Epithelial cell of esophagus (primary cell): ENCODE measurements around the gene PCBP1.
"Not testable (repeated sequence)": the region's sequence is repeated elsewhere in the genome, so short reads cannot be mapped to it uniquely, and the experiment has no call there.

ENCODE experiments used
- DNase-seq: peaks from one replicate; pipeline ENCODE4 v3.0.0; 2010; ENCODE audit warnings: low read depth
- H3K4me3 ChIP-seq: 2 replicates; pipeline ENCODE4 v1.5.1; 2011; ENCODE audit warnings: mild to moderate bottlenecking, low read length, control low read depth
- TF ChIP-seq, protein P1 (sequence below): IDR thresholded peaks from 2 replicates; pipeline ENCODE4 v1.5.1; 2011; ENCODE audit warnings: low read depth, mild to moderate bottlenecking, low read length, control low read depth, inconsistent platforms; ENCODE audit not compliant: insufficient read depth; ENCODE audit errors: missing control alignments

The PCBP1 gene

GRCh38 chr2:70101174-70101573 lies 13.9 kb downstream of the PCBP1 start:
- TF ChIP-seq, protein P1, sequence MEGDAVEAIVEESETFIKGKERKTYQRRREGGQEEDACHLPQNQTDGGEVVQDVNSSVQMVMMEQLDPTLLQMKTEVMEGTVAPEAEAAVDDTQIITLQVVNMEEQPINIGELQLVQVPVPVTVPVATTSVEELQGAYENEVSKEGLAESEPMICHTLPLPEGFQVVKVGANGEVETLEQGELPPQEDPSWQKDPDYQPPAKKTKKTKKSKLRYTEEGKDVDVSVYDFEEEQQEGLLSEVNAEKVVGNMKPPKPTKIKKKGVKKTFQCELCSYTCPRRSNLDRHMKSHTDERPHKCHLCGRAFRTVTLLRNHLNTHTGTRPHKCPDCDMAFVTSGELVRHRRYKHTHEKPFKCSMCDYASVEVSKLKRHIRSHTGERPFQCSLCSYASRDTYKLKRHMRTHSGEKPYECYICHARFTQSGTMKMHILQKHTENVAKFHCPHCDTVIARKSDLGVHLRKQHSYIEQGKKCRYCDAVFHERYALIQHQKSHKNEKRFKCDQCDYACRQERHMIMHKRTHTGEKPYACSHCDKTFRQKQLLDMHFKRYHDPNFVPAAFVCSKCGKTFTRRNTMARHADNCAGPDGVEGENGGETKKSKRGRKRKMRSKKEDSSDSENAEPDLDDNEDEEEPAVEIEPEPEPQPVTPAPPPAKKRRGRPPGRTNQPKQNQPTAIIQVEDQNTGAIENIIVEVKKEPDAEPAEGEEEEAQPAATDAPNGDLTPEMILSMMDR: no peak
- DNase-seq: no peak
- H3K4me3 ChIP-seq: no peak overlapping the region

- H3K4me3 ChIP-seq, DNase-seq: not testable (repeated sequence)
Observed at GRCh38 chr2:70101686-70102085, 14.4 kb downstream of the PCBP1 start.

DNA sequence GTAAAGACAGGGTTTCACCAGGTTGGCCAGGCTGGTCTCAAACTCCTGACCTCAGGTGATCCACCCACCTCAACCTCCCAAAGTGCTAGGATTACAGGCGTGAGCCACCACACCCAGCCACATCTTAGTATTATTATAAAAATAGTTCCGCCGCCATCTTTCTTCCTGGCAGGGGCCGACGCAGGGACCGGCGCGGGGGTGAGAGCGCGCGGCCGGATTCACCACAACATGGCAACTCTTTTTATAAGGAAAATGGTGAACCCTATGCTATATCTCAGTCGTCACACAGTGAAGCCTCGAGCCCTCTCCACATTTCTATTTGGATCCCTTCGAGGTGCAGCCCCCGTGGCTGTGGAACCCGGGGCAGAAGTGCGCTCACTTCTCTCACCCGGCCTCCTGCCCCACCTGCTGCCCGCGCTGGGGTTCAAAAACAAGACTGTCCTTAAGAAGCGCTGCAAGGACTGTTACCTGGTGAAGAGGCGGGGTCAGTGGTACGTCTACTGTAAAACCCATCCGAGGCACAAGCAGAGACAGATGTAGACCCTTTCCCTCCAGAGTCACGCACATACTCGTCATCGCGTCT lies 15.1 kb downstream of the PCBP1 start:
- DNase-seq, H3K4me3 ChIP-seq: not testable (repeated sequence)

- DNase-seq: no peak
- H3K4me3 ChIP-seq: no peak overlapping the region
Observed at GRCh38 chr2:70103531-70104061, 16.3 kb downstream of the PCBP1 start.

DNA sequence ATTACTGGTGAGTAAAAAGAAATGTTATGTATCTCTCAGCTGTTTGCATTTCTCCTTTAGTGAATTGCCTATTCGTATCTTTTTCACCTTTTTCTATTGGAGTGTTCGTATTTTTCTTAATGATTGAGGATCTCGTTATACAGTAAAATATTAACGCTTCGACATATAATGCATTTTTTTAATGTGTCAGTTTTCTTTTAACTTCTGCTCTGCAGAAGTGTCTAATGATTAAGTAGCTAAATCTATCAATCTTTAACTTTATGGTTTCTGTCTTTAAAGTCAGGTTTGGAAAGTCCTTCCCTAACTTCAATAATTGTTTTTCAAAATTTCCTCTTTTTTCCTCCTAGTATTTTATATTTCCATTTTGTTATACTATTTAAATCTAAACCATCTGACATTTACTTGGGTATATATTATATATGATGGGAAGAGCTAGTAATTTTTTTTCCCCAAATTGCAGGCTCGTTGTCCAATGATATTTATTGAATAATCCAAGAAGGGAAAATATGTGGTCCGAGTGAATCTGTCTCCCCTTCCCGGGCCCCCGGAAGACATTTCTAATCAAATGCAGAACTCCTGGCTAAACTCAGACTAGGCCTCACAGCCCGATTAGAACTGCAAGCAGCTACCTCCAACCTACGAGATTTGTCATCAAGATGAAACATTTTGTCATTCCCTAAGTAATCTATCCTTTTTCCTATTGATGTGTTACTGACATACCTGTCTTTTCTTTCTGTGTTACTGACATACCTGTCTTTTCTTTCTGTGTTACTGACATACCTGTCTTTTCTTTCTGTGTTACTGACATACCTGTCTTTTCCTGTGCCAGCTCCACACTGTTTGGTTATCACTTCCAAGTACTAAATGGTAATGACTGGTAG lies 17.2 kb downstream of the PCBP1 start:
- TF ChIP-seq, protein P1: no peak
- peak; percentile 43 for DNase-seq

More at GRCh38 chr2:70103531-70104061, 16.3 kb downstream of the PCBP1 start:
- TF ChIP-seq, protein P1: no peak

GRCh38 chr2:70106138-70106537 lies 18.9 kb downstream of the PCBP1 start:
- H3K4me3 ChIP-seq, DNase-seq: not testable (repeated sequence)

More for the DNA sequence above, 17.2 kb downstream of the PCBP1 start:
- no peak overlapping the region for H3K4me3 ChIP-seq

DNA sequence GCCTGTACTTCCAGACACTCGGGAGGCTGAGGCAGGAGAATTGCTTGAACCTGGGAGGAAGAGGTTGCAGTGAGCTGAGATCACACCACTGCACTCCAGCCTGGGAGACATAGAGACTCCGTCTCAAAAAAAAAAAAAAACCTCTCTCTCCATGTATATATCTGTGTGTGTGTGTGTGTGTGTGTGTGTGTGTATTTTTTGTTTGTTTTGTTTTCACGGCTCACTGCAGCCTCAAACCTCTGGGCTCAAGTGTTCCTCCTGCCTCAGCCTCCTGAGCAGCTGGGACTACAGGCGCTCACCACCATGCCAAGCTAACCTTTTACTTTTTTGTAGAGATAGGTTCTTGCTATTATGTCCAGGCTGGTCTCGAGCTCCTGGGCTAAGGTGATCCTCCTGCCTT lies 23.1 kb downstream of the PCBP1 start:
- H3K4me3 ChIP-seq, DNase-seq: not testable (repeated sequence)

DNA sequence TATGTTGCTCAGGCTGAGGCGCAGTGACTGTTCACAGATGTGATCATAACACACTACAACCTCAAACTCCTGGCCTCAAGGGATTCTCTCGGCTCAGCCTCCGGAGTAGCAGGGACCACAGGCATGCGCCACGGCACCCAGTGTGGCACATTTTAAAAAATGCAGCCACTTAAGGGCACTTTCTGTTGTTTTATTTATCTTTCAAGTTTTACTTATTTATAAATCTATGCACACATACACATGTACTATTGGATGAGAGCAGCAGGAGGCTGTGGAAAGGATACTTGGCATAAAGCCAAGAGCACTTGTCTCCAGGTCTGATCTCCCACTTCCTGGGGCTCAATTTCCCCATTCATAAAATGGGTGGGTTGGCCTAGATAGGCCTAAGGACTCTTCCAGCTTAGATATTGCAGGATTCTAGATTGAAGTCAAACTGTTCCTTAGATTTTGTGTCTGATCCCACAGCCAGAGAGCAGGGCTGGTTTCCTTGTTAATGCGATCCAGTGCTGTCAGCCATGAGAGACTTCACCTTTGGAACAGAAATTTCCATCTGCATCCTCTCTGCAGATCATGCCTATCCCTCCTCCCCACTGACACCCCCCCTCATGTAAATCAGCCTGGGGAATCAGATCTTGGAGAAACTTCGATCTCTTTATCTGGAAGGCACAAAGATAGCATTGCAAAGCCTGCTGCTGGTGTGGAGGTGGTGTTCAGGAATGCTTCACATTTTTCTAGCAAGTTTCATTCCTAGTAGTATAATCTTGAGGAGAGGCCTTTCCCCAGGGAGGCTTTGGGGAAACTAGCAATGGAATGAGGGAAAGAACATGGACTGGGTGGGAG lies 24.7 kb downstream of the PCBP1 start:
- no peak for DNase-seq
- no peak overlapping the region for H3K4me3 ChIP-seq
- TF ChIP-seq, protein P1: no peak
